ENCODE results near the gene QDPR.
"Not testable (repeated sequence)": the region's sequence is repeated elsewhere in the genome, so short reads cannot be mapped to it uniquely, and the experiment has no call there.

QDPR gene

GRCh38 chr4:17492058-17492741 lies 19.7 kb downstream of the QDPR start:
- DNase-seq (ENCODE audit: low read depth in 2 of 2): no peak

GRCh38 chr4:17491196-17491595 lies 20.7 kb downstream of the QDPR start:
- no peak for DNase-seq (ENCODE audit: low read depth in 2 of 2)

- no peak for DNase-seq (ENCODE audit: low read depth in 2 of 2)
Measured at GRCh38 chr4:17490575-17491059, 21.3 kb downstream of the QDPR start.

- no peak for DNase-seq (ENCODE audit: low read depth in 2 of 2)
Measured at GRCh38 chr4:17489721-17490120, 22.2 kb downstream of the QDPR start.

GRCh38 chr4:17489123-17489522 lies 22.8 kb downstream of the QDPR start:
- no peak for DNase-seq (ENCODE audit: low read depth in 2 of 2)

GRCh38 chr4:17482716-17483115 lies 29.2 kb downstream of the QDPR start:
- DNase-seq (ENCODE audit: low read depth in 2 of 2): no peak

- DNase-seq (ENCODE audit: low read depth in 2 of 2): no peak
Measured at GRCh38 chr4:17480955-17481354, 30.9 kb downstream of the QDPR start.

- DNase-seq (ENCODE audit: low read depth in 2 of 2): no peak
Measured at GRCh38 chr4:17480210-17480927, 31.5 kb downstream of the QDPR start.

- no peak for DNase-seq (ENCODE audit: low read depth in 2 of 2)
Measured at GRCh38 chr4:17477774-17478472, 34.0 kb downstream of the QDPR start.

GRCh38 chr4:17476853-17477252 lies 35.0 kb downstream of the QDPR start:
- no peak for DNase-seq (ENCODE audit: low read depth in 2 of 2)

- no peak for DNase-seq (ENCODE audit: low read depth in 2 of 2)
Measured at GRCh38 chr4:17475481-17475880, 36.4 kb downstream of the QDPR start.

GRCh38 chr4:17469931-17470674 lies 41.8 kb downstream of the QDPR start:
- no peak for DNase-seq (ENCODE audit: low read depth in 2 of 2)

GRCh38 chr4:17468619-17469221 lies 43.2 kb downstream of the QDPR start:
- no peak for DNase-seq (ENCODE audit: low read depth in 2 of 2)

- no peak for DNase-seq (ENCODE audit: low read depth in 2 of 2)
Measured at GRCh38 chr4:17463606-17464005, 48.3 kb downstream of the QDPR start.

GRCh38 chr4:17450269-17450804 lies 61.6 kb downstream of the QDPR start:
- no peak for DNase-seq (ENCODE audit: low read depth in 2 of 2)

- no peak for DNase-seq (ENCODE audit: low read depth in 2 of 2)
Measured at GRCh38 chr4:17448689-17449088, 63.2 kb downstream of the QDPR start.

GRCh38 chr4:17447675-17448298 lies 64.1 kb downstream of the QDPR start:
- DNase-seq (ENCODE audit: low read depth in 2 of 2): peak in 1 of 2 donors; percentile 10

- DNase-seq (ENCODE audit: low read depth in 2 of 2): no peak
Measured at GRCh38 chr4:17447056-17447455, 64.8 kb downstream of the QDPR start.

GRCh38 chr4:17442477-17442876 lies 69.4 kb downstream of the QDPR start:
- DNase-seq (ENCODE audit: low read depth in 2 of 2): not testable (repeated sequence)

GRCh38 chr4:17437396-17437795 lies 74.5 kb downstream of the QDPR start:
- no peak for DNase-seq (ENCODE audit: low read depth in 2 of 2)

- DNase-seq (ENCODE audit: low read depth in 2 of 2): no peak
Measured at GRCh38 chr4:17436750-17437090, 75.2 kb downstream of the QDPR start.
